Adrenal gland (tissue), 12 donors: Measurements from ENCODE around the gene NME2. TPM values are rescaled to one million over a fixed set of nuclear protein-coding genes. Genes with fewer than 3 reads are reported as not detected.
"Not testable (repeated sequence)": the region's sequence is repeated elsewhere in the genome, so short reads cannot be mapped to it uniquely, and the experiment has no call there.

Experiments
- DNase-seq, 7 donors: peaks; one replicate each; pipeline ENCODE4 v3.0.0-alpha.2; 2019 to 2020
- H3K27ac ChIP-seq, 5 donors: fragments of 200-600 bp; sonication (generic) in 4 of 5; 1 replicate in 3 of 5; 2 replicates in 2 of 5; pipeline versions ENCODE4 v1.5.1 to v1.8.0; 2016 to 2020; ENCODE audit warnings: mild to moderate bottlenecking in 1 of 5
- H3K27me3 ChIP-seq: fragments of 200-600 bp; 2 replicates; pipeline ENCODE4 v1.8.0; 2021
- H3K36me3 ChIP-seq, 2 donors: fragments of 200-600 bp; replicated peaks in 1 of 2; 1 replicate in 1 of 2; 2 replicates in 1 of 2; pipeline versions ENCODE4 v1.5.1 to v1.8.0; 2018 to 2022
- H3K4me1 ChIP-seq, 2 donors: fragments of 200-600 bp; replicated peaks in 1 of 2; 1 replicate in 1 of 2; 2 replicates in 1 of 2; pipeline versions ENCODE4 v1.5.1 to v1.8.0; 2018 to 2021
- H3K4me3 ChIP-seq, 4 donors: fragments of 200-600 bp; sonication (generic) in 3 of 4; one replicate each; pipeline ENCODE4 v1.5.1; 2016 to 2018
- H3K9me3 ChIP-seq, 3 donors: fragments of 200-600 bp; sonication (generic) in 1 of 3; replicated peaks in 1 of 3; 1 replicate in 2 of 3; 2 replicates in 1 of 3; pipeline versions ENCODE4 v1.5.1 to v1.8.0; 2016 to 2021
- POLR2A ChIP-seq, 2 donors: fragments of 450-650 bp; IDR thresholded peaks; one replicate each; pipeline ENCODE4 v1.6.1; 2017; ENCODE audit warnings: antibody characterized with exemption in 2 of 2, mild to moderate bottlenecking in 2 of 2, moderate library complexity in 1 of 2
- whole genome bisulfite sequencing, 4 donors: extraction: QIAGEN DNeasy Blood & Tissue Kit in 2 of 4; methylation state at CpG; one replicate each; pipeline versions ENCODE4 v1.1.5 to v1.1.7; 2013 to 2017; 5-methylcytosine and 5-hydroxymethylcytosine counted together
- intact Hi-C, 2 donors: fragments of 100-400 bp; cut with DNase I; formaldehyde crosslinking; loops; one replicate each; pipeline versions ENCODE4 v1.14.1 to v1.15.0; 2022 to 2023
- polyA plus RNA-seq, 3 donors: library from polyadenylated mRNA; stranded (reverse); fragments of 200-250 nt in 2 of 3; fragments of 350-450 nt in 1 of 3; fragmentation: Illumina TruSeq in 1 of 3; extraction: RNeasy Lipid Tissue Mini Kit (QIAGEN cat#74804) in 1 of 3; gene quantifications; one replicate each; pipeline ENCODE4 v1.2.3, GENCODE V29; 2013 to 2014
- total RNA-seq, 9 donors: library from RNA; depleted of rRNA in 4 of 9; stranded (reverse); fragments of >200 nt in 4 of 9; fragments of 120-200 nt in 1 of 9; fragmentation: NEBNext Ultra II Directional in 1 of 9; extraction: Animal tissue kit (Norgen Biotek cat#: 25700) in 1 of 9; gene quantifications; one replicate each; pipeline versions ENCODE4 v1.1.0 to v1.2.4, GENCODE V29; 2013 to 2023
- TF ChIP-seq, protein P1 (sequence below), 6 experiments: fragments of 450-650 bp in 4 of 6; fragments of 200-600 bp in 2 of 6; sonication (generic) in 1 of 6; IDR thresholded peaks; 1 replicate in 5 of 6; 2 replicates in 1 of 6; pipeline versions ENCODE4 v1.5.1 to v1.8.0; 2016 to 2021; ENCODE audit warnings: antibody characterized with exemption in 6 of 6, mild to moderate bottlenecking in 2 of 6, moderate library complexity in 1 of 6
- donor health status: healthy with polysubstance abuse.
- donor health status: Bipolar disorder and iron deficiency.
- donor health status: DM: yes; HTN: yes; CAD: no.
- donor health status: DM: no; HTN: no; CAD: no.
- donor health status: DM: no; HTN: no; CAD: no.
- donor health status: DM: yes; HTN: yes; CAD: no.

The NME2 gene
- total and polyA plus RNA-seq, 12 donors: 271 to 644 (median 404) TPM

DNA sequence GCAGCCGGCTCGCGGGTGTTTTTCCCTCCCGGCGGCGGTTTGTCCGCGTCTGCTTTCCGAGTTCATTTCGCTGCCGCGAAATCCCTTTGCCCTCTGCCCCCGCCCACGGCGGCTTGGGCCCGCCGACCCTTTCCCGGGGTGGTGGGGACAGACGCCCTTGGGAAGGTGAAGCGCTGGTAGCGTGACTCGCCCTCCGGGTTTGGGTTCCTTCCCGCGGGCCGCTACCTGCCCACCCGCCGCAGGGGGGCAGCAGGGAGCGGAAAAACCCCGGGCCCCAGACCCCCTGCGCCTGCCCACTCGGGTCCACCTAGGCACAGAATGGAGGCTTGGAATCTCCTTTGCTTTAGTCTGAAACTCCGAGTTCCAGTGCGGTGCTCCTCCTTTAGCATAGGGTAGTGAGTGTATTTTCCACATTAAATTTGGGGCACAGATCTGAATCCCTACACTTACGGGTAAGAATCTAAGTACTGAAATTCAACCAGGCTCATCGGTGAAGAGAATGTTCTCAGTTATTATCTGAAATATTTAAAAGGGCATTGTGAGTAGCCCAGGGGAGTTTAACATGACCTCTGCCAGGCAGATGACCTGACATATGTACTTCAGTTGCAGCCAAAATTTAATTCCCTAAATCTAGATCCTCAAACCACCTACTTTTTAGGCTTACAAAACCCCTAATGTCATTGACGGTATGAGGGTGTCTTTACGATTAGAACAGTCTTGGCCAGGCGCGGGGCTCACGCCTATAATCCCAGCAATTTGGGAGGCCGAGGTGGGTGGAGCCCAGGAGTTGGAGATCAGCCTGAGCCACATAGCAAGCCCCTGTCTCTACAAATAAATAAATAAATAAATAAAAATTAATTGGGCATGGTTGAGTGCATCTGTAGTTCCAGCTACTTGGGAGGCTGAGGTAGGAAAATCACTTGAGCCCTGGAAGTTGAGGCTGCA, 1.0 kb downstream of the NME2 start:
- 16 to 53% (median 19%) methylated on average over 12 to 42 of the region's 42 CpGs for WGBS, 4 donors
- DNase-seq: peak in 6 of 7 donors; percentile 47 to 63 (median 60)
- intact Hi-C loops: no loop called here

GRCh38 chr17:51169340-51169739, 3.1 kb downstream of the NME2 start:
- H3K27ac ChIP-seq: no peak overlapping the region
- no peak overlapping the region for H3K4me3 ChIP-seq
- H3K27me3 ChIP-seq: no peaks in the 10 kb centered on the region
- no peak for DNase-seq
- intact Hi-C loops: no loop called here
- H3K9me3 ChIP-seq: no peaks in the 10 kb centered on the region
- peaks cover 0 to 12% of the 10 kb centered on the region in 2 donors for H3K4me1 ChIP-seq
- H3K36me3 ChIP-seq: peaks cover 0 to 50% of the 10 kb centered on the region in 2 donors
- TF ChIP-seq POLR2A (IDR thresholded peaks at IDR 0.05): no peak
- TF ChIP-seq, protein P1, sequence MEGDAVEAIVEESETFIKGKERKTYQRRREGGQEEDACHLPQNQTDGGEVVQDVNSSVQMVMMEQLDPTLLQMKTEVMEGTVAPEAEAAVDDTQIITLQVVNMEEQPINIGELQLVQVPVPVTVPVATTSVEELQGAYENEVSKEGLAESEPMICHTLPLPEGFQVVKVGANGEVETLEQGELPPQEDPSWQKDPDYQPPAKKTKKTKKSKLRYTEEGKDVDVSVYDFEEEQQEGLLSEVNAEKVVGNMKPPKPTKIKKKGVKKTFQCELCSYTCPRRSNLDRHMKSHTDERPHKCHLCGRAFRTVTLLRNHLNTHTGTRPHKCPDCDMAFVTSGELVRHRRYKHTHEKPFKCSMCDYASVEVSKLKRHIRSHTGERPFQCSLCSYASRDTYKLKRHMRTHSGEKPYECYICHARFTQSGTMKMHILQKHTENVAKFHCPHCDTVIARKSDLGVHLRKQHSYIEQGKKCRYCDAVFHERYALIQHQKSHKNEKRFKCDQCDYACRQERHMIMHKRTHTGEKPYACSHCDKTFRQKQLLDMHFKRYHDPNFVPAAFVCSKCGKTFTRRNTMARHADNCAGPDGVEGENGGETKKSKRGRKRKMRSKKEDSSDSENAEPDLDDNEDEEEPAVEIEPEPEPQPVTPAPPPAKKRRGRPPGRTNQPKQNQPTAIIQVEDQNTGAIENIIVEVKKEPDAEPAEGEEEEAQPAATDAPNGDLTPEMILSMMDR (IDR thresholded peaks at IDR 0.05): no peak
- 75 to 95% (median 85%) methylated on average over 1 of the region's 1 CpG for WGBS, 4 donors

More for the DNA sequence above, 1.0 kb downstream of the NME2 start:
- H3K4me1 ChIP-seq: peaks cover 0 to 12% of the 10 kb centered on the region in 2 donors
- no peaks in the 10 kb centered on the region for H3K9me3 ChIP-seq
- peak overlapping the region; percentile 79 to 97 (median 93) for H3K27ac ChIP-seq
- peaks cover 0 to 49% of the 10 kb centered on the region in 2 donors for H3K36me3 ChIP-seq
- H3K4me3 ChIP-seq: peak overlapping the region; percentile 3 to 82 (median 70)
- no peaks in the 10 kb centered on the region for H3K27me3 ChIP-seq
- no peak for TF ChIP-seq POLR2A (IDR thresholded peaks at IDR 0.05)
- TF ChIP-seq, protein P1 (IDR thresholded peaks at IDR 0.05): peak; percentile 46 to 72 (median 58)

DNA sequence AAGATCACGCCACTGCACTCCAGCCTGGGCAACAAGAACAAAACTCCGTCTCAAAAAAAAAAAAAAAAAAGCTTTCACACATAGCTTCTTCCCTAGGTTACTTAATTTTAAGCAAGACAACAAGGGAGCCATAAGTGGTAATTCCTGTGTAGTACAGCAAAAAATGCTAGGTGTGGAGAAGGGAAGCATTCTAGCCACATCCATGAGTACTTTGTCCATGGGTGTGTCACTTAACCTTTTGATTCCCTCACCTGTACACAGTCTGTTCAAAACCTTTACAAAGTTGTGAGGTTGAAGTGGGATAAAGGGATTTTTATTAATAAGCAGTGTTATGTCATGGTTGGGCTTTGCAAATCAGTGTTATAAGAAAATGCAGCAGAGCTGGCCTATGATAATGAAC, 4.5 kb downstream of the NME2 start:
- H3K27me3 ChIP-seq: no peaks in the 10 kb centered on the region
- H3K36me3 ChIP-seq: peaks cover 0 to 50% of the 10 kb centered on the region in 2 donors
- 84 to 91% (median 86%) methylated on average over 2 of the region's 2 CpGs for WGBS, 4 donors
- H3K9me3 ChIP-seq: no peaks in the 10 kb centered on the region
- peaks cover 0 to 9% of the 10 kb centered on the region in 2 donors for H3K4me1 ChIP-seq
- intact Hi-C loops: no loop called here
- H3K4me3 ChIP-seq: no peak overlapping the region
- no peak for TF ChIP-seq POLR2A (IDR thresholded peaks at IDR 0.05)
- TF ChIP-seq, protein P1 (IDR thresholded peaks at IDR 0.05): no peak
- DNase-seq: no peak
- no peak overlapping the region for H3K27ac ChIP-seq

DNA sequence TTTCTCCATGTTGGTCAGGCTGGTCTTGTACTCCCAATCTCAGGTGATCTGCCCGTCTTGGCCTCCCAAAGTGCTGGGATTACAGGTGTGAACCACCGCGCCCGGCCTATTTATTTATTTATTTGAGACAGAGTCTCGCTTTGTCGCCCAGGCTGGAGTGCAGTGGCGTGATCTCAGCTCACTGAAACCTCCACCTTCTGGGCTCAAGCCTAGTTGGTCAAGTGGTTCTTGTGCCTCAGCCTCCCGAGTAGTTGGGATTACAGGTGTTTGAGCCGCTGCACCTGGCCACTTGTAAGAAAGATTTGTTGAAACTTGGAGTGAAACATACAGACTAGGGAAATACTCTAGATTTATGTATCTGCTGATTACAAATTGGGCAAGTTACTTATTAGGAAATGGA, 5.8 kb downstream of the NME2 start:
- H3K9me3 ChIP-seq, H3K27ac ChIP-seq, DNase-seq, intact Hi-C loops, H3K27me3 ChIP-seq, H3K4me1 ChIP-seq, H3K4me3 ChIP-seq: not testable (repeated sequence)
- peaks cover 0 to 50% of the 10 kb centered on the region in 2 donors for H3K36me3 ChIP-seq
- WGBS, 4 donors: 88 to 98% (median 93%) methylated on average over 9 of the region's 9 CpGs
